Measurements from ENCODE around the gene LAMA2. TPM values are rescaled to one million over a fixed set of nuclear protein-coding genes. Genes with fewer than 3 reads are reported as not detected.

Gene LAMA2
- total and polyA plus RNA-seq, 2 of the 8 experiments (the other 6 are each of a cell fraction or from before 2014, with no cell fraction given), result 1.3 to 3.8 TPM

DNA sequence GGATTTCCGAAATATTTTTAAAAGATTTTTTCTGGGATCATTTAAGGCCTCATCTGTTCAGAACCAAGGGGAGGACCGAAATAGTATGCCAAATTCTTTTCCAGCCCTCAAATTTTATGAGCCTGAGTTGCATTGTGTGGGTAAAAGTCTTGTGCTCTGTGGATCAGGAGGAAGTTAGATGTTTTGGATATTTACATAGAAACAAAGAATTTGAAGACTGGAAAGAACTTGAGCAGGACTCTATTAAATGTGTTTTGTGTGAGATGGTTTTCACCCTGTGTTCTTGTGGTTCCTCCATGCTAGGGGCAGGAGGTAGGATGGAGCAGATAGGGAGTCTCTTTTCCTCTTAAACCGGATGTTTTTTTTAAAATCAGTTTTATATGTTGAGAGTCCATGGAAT, 329.1 kb downstream of the LAMA2 start (continued):
- no peak for TF ChIP-seq YY1 (IDR thresholded peaks at IDR 0.05; ENCODE audit: low read depth, low read length)
- no peak for TF ChIP-seq ASH2L (IDR thresholded peaks at IDR 0.05; ENCODE audit: low read length)
- TF ChIP-seq CEBPB (IDR thresholded peaks at IDR 0.05; ENCODE audit: low read depth, low read length), result no peak
